Measurements from ENCODE around the gene KRTAP5-2.

The KRTAP5-2 gene

GRCh38 chr11:1640076-1640946 lies 42.2 kb upstream of the KRTAP5-2 start:
- peak; percentile 18 for DNase-seq

GRCh38 chr11:1639666-1640065 lies 41.6 kb upstream of the KRTAP5-2 start:
- H3K27ac ChIP-seq (ENCODE audit: low read length), result no peak overlapping the region
- H3K79me2 ChIP-seq (ENCODE audit: low read length), result no peaks in the 10 kb centered on the region
- H3K9ac ChIP-seq (ENCODE audit: low read length), result no peak overlapping the region
- no peak for DNase-seq
- no peaks in the 10 kb centered on the region for H4K20me1 ChIP-seq (ENCODE audit: insufficient read depth, low read length)
- TF ChIP-seq EZH2phosphoT487 (IDR thresholded peaks at IDR 0.05; ENCODE audit: low read length), result no peak
- no peak for TF ChIP-seq CTCF (IDR thresholded peaks at IDR 0.05; ENCODE audit: low read length)
- TF ChIP-seq EZH2 (optimal IDR thresholded peaks at IDR 0.05; ENCODE audit: low read depth, low read length), result no peak
- H3K36me3 ChIP-seq (replicated peaks; ENCODE audit: insufficient read depth, low read length), result no peaks in the 10 kb centered on the region
- peaks cover 94% of the 10 kb centered on the region for H3K27me3 ChIP-seq (replicated peaks; ENCODE audit: insufficient read depth, low read length)
- H3K9me2 ChIP-seq (replicated peaks; ENCODE audit: insufficient read depth, low read length), result no peaks in the 10 kb centered on the region
- no peaks in the 10 kb centered on the region for H3K4me1 ChIP-seq (ENCODE audit: low read length)
- H3F3A ChIP-seq (ENCODE audit: insufficient read depth, low read length), result no peaks in the 10 kb centered on the region
- no peak overlapping the region for H3K4me2 ChIP-seq (ENCODE audit: low read depth, low read length)
- no peak overlapping the region for H2AFZ ChIP-seq (ENCODE audit: low read length)
- no peaks in the 10 kb centered on the region for H3K9me3 ChIP-seq (replicated peaks; ENCODE audit: insufficient read depth, low read length)
- H3K4me3 ChIP-seq (ENCODE audit: low read length), result no peak overlapping the region

More at GRCh38 chr11:1640076-1640946, 42.2 kb upstream of the KRTAP5-2 start:
- Histone ChIP-seq H3K27me3 (replicated peaks; ENCODE audit: insufficient read depth, low read length) (peaks cover 94% of the 10 kb centered on the region), H2AFZ (ENCODE audit: low read length) (no peak overlapping the region), H3F3A (ENCODE audit: insufficient read depth, low read length) (no peaks in the 10 kb centered on the region), H3K79me2 (ENCODE audit: low read length) (no peaks in the 10 kb centered on the region), H3K27ac (ENCODE audit: low read length) (no peak overlapping the region), H3K4me3 (ENCODE audit: low read length) (no peak overlapping the region), H3K9me3 (replicated peaks; ENCODE audit: insufficient read depth, low read length) (no peaks in the 10 kb centered on the region), H3K4me1 (ENCODE audit: low read length) (no peaks in the 10 kb centered on the region), H3K4me2 (ENCODE audit: low read depth, low read length) (no peak overlapping the region), H4K20me1 (ENCODE audit: insufficient read depth, low read length) (no peaks in the 10 kb centered on the region), H3K36me3 (replicated peaks; ENCODE audit: insufficient read depth, low read length) (no peaks in the 10 kb centered on the region), H3K9me2 (replicated peaks; ENCODE audit: insufficient read depth, low read length) (no peaks in the 10 kb centered on the region), H3K9ac (ENCODE audit: low read length) (no peak overlapping the region)
- peak; percentile 79 for TF ChIP-seq CTCF (IDR thresholded peaks at IDR 0.05; ENCODE audit: low read length)
- no peak for TF ChIP-seq EZH2phosphoT487 (IDR thresholded peaks at IDR 0.05; ENCODE audit: low read length)
- TF ChIP-seq EZH2 (optimal IDR thresholded peaks at IDR 0.05; ENCODE audit: low read depth, low read length), result no peak

- Histone ChIP-seq H4K20me1 (ENCODE audit: insufficient read depth, low read length) (no peaks in the 10 kb centered on the region), H2AFZ (ENCODE audit: low read length) (no peak overlapping the region), H3K27ac (ENCODE audit: low read length) (no peak overlapping the region), H3K36me3 (replicated peaks; ENCODE audit: insufficient read depth, low read length) (no peaks in the 10 kb centered on the region), H3K4me3 (ENCODE audit: low read length) (no peak overlapping the region), H3K4me2 (ENCODE audit: low read depth, low read length) (no peak overlapping the region), H3K4me1 (ENCODE audit: low read length) (no peaks in the 10 kb centered on the region), H3F3A (ENCODE audit: insufficient read depth, low read length) (no peaks in the 10 kb centered on the region), H3K9me2 (replicated peaks; ENCODE audit: insufficient read depth, low read length) (no peaks in the 10 kb centered on the region), H3K27me3 (replicated peaks; ENCODE audit: insufficient read depth, low read length) (peaks cover 94% of the 10 kb centered on the region), H3K9ac (ENCODE audit: low read length) (no peak overlapping the region), H3K9me3 (replicated peaks; ENCODE audit: insufficient read depth, low read length) (no peaks in the 10 kb centered on the region), H3K79me2 (ENCODE audit: low read length) (no peaks in the 10 kb centered on the region)
- no peak for DNase-seq
- TF ChIP-seq EZH2 (optimal IDR thresholded peaks at IDR 0.05; ENCODE audit: low read depth, low read length), result no peak
- TF ChIP-seq EZH2phosphoT487 (IDR thresholded peaks at IDR 0.05; ENCODE audit: low read length), result no peak
- TF ChIP-seq CTCF (IDR thresholded peaks at IDR 0.05; ENCODE audit: low read length), result no peak
These were observed 41.1 kb upstream of the KRTAP5-2 start for GRCh38 chr11:1639102-1639620.

All from MM.1S (cell line).